Suprapubic skin (tissue), 4 donors: Measurements from ENCODE around the gene ANKRD33. TPM values are rescaled to one million over a fixed set of nuclear protein-coding genes. Genes with fewer than 3 reads are reported as not detected.
A peak's percentile ranks its signal among the peaks of the same experiment; 100 is the strongest.

Source experiments
- DNase-seq, 2 donors: peaks; one replicate each; pipeline ENCODE4 v3.0.0-alpha.2; 2019; ENCODE audit warnings: low spot score in 2 of 2
- H3K27ac ChIP-seq: fragments of 200-600 bp; sonication (generic); one replicate; pipeline ENCODE4 v1.5.1; 2019
- H3K27me3 ChIP-seq: fragments of 200-600 bp; sonication (generic); one replicate; pipeline ENCODE4 v1.5.1; 2019
- H3K36me3 ChIP-seq: fragments of 200-600 bp; sonication (generic); one replicate; pipeline ENCODE4 v1.5.1; 2019
- H3K4me1 ChIP-seq: fragments of 200-600 bp; sonication (generic); one replicate; pipeline ENCODE4 v1.5.1; 2019
- H3K4me3 ChIP-seq: fragments of 200-600 bp; sonication (generic); one replicate; pipeline ENCODE4 v1.5.1; 2019; ENCODE audit warnings: mild to moderate bottlenecking
- H3K9me3 ChIP-seq: fragments of 200-600 bp; sonication (generic); one replicate; pipeline ENCODE4 v1.5.1; 2019
- EP300 ChIP-seq: sonication (generic); formaldehyde crosslinking; IDR thresholded peaks from one replicate; pipeline ENCODE4 v1.6.1; 2017; ENCODE audit warnings: antibody characterized with exemption
- POLR2A ChIP-seq, 2 donors: fragments of 450-650 bp; IDR thresholded peaks; one replicate each; pipeline ENCODE4 v1.6.1; 2017; ENCODE audit warnings: antibody characterized with exemption in 2 of 2, mild to moderate bottlenecking in 2 of 2, moderate library complexity in 2 of 2
- POLR2AphosphoS5 ChIP-seq, 3 donors: sonication (generic); formaldehyde crosslinking; IDR thresholded peaks; one replicate each; pipeline ENCODE4 v1.6.1; 2017; ENCODE audit warnings: antibody characterized with exemption in 3 of 3
- WGBS: methylation state at CpG from one replicate; pipeline ENCODE4 v1.1.5; 2018; 5-methylcytosine and 5-hydroxymethylcytosine counted together
- total RNA-seq, 4 donors: library from RNA; depleted of rRNA; stranded (reverse); fragments of >200 nt; gene quantifications; one replicate each; pipeline ENCODE4 v1.1.0, GENCODE V29; 2016
- TF ChIP-seq, protein P1 (sequence below), 2 donors: fragments of 200-600 bp in 1 of 2; fragments of 450-650 bp in 1 of 2; sonication (generic) in 1 of 2; IDR thresholded peaks; one replicate each; pipeline ENCODE4 v1.5.1; 2016 to 2019; ENCODE audit warnings: antibody characterized with exemption in 2 of 2, mild to moderate bottlenecking in 1 of 2, moderate library complexity in 1 of 2

Gene ANKRD33
- total RNA-seq, 4 donors from 2014 or later = not detected

DNA sequence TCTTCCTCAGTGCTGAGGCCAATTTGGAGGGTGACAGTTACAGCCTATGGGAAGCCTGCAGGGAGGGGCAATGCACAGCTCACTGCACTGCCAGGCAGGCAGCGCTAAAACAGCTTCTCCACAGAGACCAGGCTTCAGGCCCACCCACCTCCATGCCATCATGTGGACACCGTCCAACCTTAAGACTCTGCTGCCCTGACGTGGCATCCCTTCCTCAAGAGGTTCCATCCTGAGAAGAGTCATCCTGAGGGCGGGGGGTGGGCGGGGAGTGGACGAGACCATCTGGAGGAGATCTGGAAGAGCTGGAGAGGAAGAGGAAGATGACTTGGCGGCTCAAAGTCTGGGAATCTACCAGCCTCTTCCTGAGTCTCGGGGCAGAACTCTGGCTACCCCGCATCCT lies 11.0 kb downstream of the ANKRD33 start:
- Histone ChIP-seq H3K4me3 (no peak overlapping the region), H3K36me3 (no peaks in the 10 kb centered on the region), H3K9me3 (no peaks in the 10 kb centered on the region), H3K27me3 (no peaks in the 10 kb centered on the region), H3K4me1 (peaks cover 11% of the 10 kb centered on the region), H3K27ac (no peak overlapping the region)
- TF ChIP-seq EP300 (no peak), POLR2AphosphoS5 (IDR thresholded peaks at IDR 0.05) (no peak)
- 82% methylated on average over 9 of the region's 9 CpGs for WGBS
- DNase-seq = no peak

DNA sequence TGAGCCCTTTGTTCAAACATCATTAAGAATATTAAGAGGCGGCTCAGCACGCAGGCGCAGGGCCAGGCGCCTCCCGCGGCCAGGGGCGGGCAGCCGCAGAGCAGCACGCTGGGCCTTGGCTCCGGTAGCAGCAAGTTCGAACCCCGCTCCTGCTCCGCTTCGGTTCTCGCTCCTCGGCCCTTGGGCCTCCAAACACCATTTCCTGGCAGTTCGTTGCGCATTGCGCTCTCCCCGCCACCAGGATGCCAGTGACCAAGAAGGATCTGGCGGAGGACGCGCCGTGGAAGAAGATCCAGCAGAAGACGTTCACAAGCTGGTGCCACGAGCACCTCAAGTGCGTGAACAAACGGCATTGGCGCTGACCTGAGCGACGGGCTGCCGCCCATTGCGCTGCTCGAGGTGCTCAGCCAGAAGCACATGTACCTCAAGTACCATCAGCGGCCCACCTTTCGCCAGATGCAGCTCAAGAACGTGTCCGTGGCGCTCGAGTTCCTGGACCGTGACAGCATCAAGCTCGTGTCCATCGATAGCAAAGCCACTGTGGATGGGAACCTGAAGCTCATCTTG lies 12.5 kb downstream of the ANKRD33 start:
- no peak overlapping the region for H3K27ac ChIP-seq
- no peak for DNase-seq
- H3K27me3 ChIP-seq = no peaks in the 10 kb centered on the region
- no peak overlapping the region for H3K4me3 ChIP-seq
- 95% methylated on average over 33 of the region's 43 CpGs for WGBS
- H3K9me3 ChIP-seq = no peaks in the 10 kb centered on the region
- H3K36me3 ChIP-seq = no peaks in the 10 kb centered on the region
- TF ChIP-seq EP300 (no peak), POLR2AphosphoS5 (IDR thresholded peaks at IDR 0.05) (no peak), POLR2A (IDR thresholded peaks at IDR 0.05) (no peak)
- TF ChIP-seq, protein P1, sequence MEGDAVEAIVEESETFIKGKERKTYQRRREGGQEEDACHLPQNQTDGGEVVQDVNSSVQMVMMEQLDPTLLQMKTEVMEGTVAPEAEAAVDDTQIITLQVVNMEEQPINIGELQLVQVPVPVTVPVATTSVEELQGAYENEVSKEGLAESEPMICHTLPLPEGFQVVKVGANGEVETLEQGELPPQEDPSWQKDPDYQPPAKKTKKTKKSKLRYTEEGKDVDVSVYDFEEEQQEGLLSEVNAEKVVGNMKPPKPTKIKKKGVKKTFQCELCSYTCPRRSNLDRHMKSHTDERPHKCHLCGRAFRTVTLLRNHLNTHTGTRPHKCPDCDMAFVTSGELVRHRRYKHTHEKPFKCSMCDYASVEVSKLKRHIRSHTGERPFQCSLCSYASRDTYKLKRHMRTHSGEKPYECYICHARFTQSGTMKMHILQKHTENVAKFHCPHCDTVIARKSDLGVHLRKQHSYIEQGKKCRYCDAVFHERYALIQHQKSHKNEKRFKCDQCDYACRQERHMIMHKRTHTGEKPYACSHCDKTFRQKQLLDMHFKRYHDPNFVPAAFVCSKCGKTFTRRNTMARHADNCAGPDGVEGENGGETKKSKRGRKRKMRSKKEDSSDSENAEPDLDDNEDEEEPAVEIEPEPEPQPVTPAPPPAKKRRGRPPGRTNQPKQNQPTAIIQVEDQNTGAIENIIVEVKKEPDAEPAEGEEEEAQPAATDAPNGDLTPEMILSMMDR (IDR thresholded peaks at IDR 0.05) = no peak
- peaks cover 26% of the 10 kb centered on the region for H3K4me1 ChIP-seq

DNA sequence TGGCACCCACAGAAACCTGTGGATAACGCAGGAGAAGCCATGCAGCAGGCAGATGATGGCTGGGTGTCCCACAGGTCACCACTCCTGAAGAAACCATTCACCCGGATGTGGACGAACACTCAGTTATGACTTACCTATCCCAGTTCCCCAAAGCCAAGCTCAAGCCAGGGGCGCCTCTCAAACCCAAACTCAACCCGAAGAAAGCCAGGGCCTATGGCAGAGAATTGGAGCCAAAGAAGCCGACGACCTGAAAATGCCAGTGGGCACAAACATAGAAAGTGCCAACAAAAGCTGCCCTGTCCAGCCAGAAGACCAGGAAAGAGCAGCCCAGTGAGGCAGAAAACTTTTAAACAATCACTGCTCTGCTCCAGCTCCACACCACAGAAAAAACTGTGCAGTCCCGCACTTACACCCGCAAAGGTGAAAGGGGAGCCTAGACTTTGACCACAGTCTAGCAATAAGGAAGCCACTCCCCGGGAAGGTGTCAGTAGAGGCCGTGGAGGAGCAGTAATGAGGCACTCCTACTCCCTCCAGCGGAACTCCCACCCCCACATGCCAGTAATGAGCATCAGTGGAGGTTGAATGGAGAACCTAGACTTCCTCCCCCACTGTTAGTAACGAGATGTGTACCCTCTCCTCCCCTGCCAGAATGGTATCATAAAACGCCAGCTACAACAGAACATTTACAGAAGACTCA lies 13.4 kb downstream of the ANKRD33 start:
- peak in 1 of 2 donors; percentile 5 for DNase-seq
- no peak overlapping the region for H3K27ac ChIP-seq
- no peak for TF ChIP-seq POLR2A (IDR thresholded peaks at IDR 0.05)
- TF ChIP-seq, protein P1 (IDR thresholded peaks at IDR 0.05) = no peak
- TF ChIP-seq EP300 = no peak
- TF ChIP-seq POLR2AphosphoS5 (IDR thresholded peaks at IDR 0.05) = no peak
- peaks cover 35% of the 10 kb centered on the region for H3K4me1 ChIP-seq
- H3K9me3 ChIP-seq = no peaks in the 10 kb centered on the region
- H3K36me3 ChIP-seq = no peaks in the 10 kb centered on the region
- no peak overlapping the region for H3K4me3 ChIP-seq
- WGBS = 85% methylated on average over 13 of the region's 14 CpGs
- H3K27me3 ChIP-seq = no peaks in the 10 kb centered on the region

DNA sequence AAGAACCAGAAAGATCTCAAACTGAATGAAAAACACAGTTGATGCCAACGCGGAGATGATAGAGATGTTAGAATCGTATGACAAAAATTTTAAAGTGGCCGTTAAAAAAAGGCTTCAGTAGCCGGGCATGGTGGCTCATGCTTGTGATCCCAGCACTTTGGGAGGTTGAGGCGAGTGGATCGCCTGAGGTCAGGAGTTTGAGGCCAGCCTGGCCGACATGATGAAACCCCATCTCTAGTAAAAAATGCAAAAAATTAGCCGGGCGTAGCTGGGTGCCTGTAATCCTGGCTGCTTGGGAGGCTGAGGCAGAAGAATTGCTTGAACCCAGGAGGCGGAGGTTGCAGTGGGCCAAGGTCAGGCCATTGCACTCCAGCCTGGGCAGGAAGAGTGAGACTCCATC lies 14.0 kb downstream of the ANKRD33 start:
- peak in 1 of 2 donors; percentile 11 for DNase-seq
- no peak overlapping the region for H3K27ac ChIP-seq
- no peak overlapping the region for H3K4me3 ChIP-seq
- WGBS = 94% methylated on average over 11 of the region's 11 CpGs
- H3K36me3 ChIP-seq = no peaks in the 10 kb centered on the region
- peaks cover 38% of the 10 kb centered on the region for H3K4me1 ChIP-seq
- TF ChIP-seq EP300 (no peak), POLR2A (IDR thresholded peaks at IDR 0.05) (no peak), POLR2AphosphoS5 (IDR thresholded peaks at IDR 0.05) (no peak)
- TF ChIP-seq, protein P1 (IDR thresholded peaks at IDR 0.05) = no peak
- peaks cover 1% of the 10 kb centered on the region for H3K27me3 ChIP-seq
- H3K9me3 ChIP-seq = no peaks in the 10 kb centered on the region

DNA sequence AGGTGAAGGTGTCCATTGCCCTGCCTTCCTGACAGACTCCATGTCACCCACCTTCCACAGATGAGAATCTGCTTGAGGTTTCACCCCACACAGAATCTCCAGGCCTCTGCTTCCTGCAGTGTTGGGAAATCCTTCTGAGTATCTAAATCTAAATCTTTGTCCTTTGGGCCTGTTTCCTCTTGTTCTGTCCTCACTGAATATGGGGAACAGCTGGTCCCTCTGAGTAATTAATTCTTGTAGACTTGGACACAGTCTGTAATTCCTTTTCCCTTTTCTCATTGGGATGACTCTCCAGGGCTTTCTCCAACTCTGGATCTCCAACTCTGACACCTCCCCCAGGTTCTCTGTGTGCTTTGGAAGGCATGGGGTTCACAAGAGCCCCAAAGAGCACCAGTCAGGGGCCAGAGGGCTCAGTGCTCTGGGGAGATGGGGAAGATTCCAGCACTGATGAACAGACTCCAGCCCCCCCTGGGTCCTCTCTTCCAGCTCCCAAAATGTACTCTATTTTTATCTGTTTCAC lies 17.1 kb downstream of the ANKRD33 start:
- Histone ChIP-seq H3K27me3 (peaks cover 11% of the 10 kb centered on the region), H3K4me3 (peak overlapping the region; percentile 27), H3K9me3 (no peaks in the 10 kb centered on the region), H3K36me3 (no peaks in the 10 kb centered on the region), H3K27ac (peak overlapping the region; percentile 92), H3K4me1 (peaks cover 51% of the 10 kb centered on the region)
- DNase-seq = peak in 1 of 2 donors; percentile 56
- no peak for TF ChIP-seq POLR2AphosphoS5 (IDR thresholded peaks at IDR 0.05)
- no peak for TF ChIP-seq EP300
- TF ChIP-seq, protein P1 (IDR thresholded peaks at IDR 0.05) = no peak
- TF ChIP-seq POLR2A (IDR thresholded peaks at IDR 0.05) = no peak
